ENCODE measurements around the gene SDF4. TPM values are rescaled to one million over a fixed set of nuclear protein-coding genes. Genes with fewer than 3 reads are reported as not detected.

Gene SDF4
- total RNA-seq, 1 donor from 2014 or later = 139 TPM

GRCh38 chr1:1244192-1244811 is 12.5 kb upstream of the SDF4 start:
- intact Hi-C loops (cut with DNase I) = no loop called here

DNA sequence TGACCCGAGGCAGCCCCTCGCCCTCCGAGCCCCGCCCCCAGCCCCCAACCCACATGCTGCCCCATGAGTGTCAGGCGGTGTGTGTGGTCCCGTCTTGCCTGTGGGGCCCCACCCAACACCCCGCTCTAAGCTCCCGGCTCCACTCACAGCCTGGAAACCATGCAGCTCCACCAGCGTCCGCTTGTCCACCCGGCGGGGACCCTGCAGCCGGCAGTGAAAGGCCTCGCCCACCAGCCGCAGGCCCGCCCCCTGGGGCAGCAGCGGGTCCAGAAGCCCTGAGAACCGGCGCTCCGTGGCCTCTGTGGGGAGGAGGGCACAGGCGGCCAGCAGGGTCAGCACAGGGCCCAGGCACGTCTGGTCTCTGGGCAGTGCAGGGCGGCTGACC is 12.0 kb upstream of the SDF4 start:
- intact Hi-C loops (cut with DNase I) = no loop called here
- DNase-seq (ENCODE audit: low spot score) = no peak

More at GRCh38 chr1:1244192-1244811, 12.5 kb upstream of the SDF4 start:
- no peak for DNase-seq (ENCODE audit: low spot score)

DNA sequence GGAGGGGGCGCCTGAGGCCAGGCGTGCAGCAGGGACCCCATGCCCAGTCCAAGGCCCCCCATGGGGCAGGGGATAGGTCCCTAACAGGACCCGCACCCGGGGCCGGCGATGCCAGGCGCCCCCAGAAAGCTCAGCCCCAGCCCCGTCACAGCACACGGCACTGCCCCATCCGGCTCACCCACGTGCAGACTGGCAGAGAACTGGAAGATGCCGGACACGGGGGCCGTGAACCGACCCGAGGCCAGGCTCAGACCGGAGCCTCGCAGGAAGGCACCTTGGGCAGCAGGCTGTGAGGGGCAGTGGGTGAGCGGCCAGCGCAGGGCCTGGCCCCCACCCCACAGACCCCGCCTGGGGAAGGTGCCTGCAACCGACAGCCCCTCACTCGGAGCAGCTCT is 11.5 kb upstream of the SDF4 start:
- intact Hi-C loops (cut with DNase I) = no loop called here
- DNase-seq (ENCODE audit: low spot score) = no peak

GRCh38 chr1:1242461-1243265 is 10.9 kb upstream of the SDF4 start:
- intact Hi-C loops (cut with DNase I) = no loop called here
- no peak for DNase-seq (ENCODE audit: low spot score)

- no peak for DNase-seq (ENCODE audit: low spot score)
- intact Hi-C loops (cut with DNase I) = no loop called here
Observed at GRCh38 chr1:1241588-1242219, 9.9 kb upstream of the SDF4 start.

DNA sequence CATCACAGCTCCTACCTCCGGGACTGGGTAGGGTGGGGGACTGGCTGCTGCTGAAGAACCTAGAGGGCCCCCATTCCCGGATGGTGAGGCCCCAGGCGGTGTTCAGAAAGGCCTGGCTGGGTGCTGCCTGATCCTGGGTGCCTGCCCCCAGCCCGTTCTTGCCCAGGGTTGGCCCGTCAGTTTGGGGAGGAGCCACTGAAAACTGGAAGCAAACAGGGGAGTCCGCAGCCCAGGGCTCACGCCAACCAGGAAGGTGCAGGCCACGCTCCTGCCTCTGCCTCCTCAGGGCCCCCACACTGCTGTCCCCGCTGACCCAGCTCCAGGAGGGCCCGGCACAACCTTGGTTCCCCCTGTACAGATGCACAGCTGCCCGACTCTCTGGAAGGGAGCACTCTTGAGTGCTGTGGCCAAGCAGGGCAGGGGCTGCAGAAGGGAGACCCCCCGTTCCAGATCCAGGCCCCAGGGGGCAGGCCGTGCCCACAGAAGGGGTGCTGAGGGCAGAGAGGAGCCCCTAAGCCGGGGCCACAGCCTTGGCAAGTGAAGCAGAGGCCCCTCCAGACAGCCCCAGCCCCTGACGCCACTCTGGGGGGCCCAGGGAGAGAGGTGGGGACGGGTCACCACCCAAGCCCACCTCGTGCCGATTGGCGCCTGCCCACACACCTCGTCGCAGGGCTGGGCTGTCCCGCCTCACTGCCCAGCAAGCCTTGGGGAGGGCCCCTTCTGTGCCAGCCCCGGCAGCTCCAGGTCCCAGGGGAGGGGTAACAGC is 9.2 kb upstream of the SDF4 start:
- intact Hi-C loops (cut with DNase I) = no loop called here
- no peak for DNase-seq (ENCODE audit: low spot score)

- DNase-seq (ENCODE audit: low spot score) = no peak
- intact Hi-C loops (cut with DNase I) = no loop called here
Observed at GRCh38 chr1:1240348-1240732, 8.5 kb upstream of the SDF4 start.

DNA sequence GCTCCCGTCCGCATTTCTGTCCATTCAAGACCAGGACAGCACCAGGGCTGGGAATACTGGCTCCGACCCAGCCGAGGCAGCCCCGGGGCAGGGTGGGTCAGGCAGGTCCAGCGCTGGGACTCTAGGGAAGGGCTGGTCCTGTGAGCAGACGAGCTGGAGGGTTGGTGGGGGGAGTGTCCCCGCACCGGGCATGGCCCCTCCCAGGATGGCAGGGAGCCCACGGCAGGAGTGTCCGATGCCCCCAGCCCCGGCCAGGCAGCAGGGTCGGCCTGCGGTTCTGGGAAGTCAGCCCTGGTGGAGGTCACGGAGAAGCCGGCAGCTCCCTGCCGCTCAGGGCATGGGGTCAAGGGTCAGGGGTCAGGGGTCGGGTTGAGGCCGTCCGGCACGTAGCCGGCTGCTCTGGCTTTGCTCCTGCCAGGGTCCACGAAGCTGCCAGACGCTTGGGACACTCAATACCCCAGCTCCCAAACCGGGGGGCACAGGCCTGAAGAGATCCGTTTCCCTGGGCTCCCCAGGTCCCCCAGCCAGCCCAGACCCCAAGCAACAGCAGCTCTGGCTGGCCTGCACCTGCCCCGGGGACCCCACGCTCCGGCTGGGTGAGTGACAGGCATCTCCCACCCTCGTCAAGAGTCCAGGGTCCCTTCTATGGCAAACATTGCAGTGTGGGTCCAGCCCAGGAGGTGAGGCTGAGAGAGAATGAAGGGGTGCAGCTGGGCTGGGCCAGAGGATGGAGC is 8.0 kb upstream of the SDF4 start:
- intact Hi-C loops (cut with DNase I) = no loop called here
- no peak for DNase-seq (ENCODE audit: low spot score)

GRCh38 chr1:1239227-1239613 is 7.4 kb upstream of the SDF4 start:
- DNase-seq (ENCODE audit: low spot score) = no peak
- intact Hi-C loops (cut with DNase I) = no loop called here

DNA sequence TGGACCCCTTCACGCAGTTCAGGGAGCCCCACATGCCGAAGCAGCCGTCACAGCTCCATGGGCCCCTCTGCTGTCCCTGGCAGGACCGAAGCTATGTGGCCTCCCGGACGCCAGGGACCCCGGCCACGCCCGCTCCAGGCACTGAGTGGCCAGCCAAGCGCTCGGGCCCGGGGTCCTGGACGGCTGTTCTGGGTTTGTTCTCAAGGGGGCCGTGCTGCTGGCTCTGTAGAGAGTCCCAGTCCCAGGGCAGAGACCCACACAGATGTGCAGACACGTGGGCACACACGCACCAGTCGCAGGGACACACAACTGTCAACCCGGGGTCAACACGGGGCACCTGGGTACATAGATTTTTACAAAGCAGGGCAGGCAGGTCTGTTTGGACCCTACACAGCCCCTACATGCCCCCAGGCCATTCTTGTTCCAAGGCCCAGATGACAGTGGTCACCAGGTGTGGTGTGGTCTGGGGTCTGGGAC is 6.9 kb upstream of the SDF4 start:
- intact Hi-C loops (cut with DNase I) = no loop called here
- DNase-seq (ENCODE audit: low spot score) = no peak

- intact Hi-C loops (cut with DNase I) = no loop called here
- no peak for DNase-seq (ENCODE audit: low spot score)
Observed at GRCh38 chr1:1237874-1238701, 6.3 kb upstream of the SDF4 start.

DNA sequence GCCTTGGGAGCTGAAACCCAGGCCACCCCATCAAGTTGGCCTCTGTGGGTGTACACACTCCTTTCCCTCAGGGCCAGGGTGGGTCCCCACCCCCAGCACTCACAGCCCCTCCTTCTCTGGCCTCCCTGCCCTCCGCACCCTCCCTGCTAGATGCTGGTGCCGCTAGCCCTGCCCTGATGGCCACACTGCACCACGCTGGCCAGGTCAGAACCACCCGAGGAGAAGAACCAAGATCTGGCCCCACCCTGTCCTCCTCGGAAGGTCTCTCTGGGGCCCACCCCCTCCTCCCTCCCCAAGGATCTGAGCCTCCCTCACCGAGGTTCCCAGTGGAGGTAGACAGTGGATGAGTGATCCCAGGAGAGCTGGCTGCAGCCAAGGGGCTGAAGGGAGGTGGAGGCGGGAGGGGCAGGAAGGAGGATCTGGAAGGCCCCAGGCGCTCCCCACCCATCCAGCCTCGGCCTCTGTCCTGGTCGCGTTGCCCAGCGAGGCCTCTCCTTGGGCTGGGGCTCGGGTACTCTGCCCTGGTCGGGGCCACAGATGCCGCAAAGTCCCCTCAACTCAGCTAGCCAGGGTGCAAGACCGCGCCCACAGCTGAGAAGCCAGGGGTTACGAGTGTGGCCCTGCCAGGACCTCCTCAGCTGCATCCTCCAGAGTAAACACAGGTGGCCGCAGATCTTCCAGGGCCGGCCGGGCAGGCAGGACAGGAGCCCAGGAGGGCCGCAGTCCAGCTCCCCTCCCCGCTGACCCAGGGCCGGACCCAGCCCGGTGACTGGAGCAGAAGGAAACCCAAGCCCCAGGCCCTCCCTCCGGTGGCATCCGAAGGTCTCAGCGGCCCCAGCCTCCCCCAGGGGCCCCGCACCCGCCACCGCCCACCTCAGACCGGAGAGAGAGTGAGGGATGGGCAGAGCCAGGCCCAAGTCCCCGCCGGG is 5.4 kb upstream of the SDF4 start:
- intact Hi-C loops (cut with DNase I) = no loop called here
- no peak for DNase-seq (ENCODE audit: low spot score)

- intact Hi-C loops (cut with DNase I) = no loop called here
- no peak for DNase-seq (ENCODE audit: low spot score)
Observed at GRCh38 chr1:1236176-1236763, 4.5 kb upstream of the SDF4 start.

GRCh38 chr1:1235016-1235744 is 3.4 kb upstream of the SDF4 start:
- no peak for DNase-seq (ENCODE audit: low spot score)
- intact Hi-C loops (cut with DNase I) = no loop called here

DNA sequence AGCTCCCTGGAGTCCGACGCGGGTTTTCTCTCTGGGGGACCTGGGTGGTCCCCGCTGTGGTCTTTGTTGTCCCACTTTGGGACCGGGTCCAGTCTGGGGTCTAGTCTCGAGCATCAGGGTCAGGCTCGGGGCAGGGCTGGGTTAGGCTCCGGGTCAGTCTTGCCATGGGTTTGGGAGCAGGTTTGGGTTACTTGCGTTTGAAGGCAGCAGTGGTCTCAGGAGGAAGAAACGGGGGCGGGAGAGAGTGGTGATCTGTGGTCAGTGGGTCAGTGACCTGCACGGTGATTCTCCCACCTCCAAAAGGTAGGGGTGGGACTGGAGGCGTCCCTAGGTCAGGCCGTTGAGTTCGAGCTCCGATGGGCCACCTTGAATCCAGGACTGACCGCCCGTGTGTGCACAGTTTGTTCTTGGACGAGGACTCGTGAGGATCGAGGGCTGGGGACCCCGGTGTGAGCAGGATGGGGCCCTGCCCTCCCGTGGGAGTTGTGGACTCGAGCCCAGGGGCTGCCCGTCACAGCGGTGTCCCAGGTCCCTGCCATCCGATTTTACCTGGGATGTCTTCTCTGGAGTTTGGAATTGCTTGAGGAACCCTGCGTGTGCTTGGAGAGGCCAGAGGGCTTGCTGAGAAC is 2.5 kb upstream of the SDF4 start:
- DNase-seq (ENCODE audit: low spot score) = no peak
- intact Hi-C loops (cut with DNase I) = loop anchor here (5.0 kb wide), 1 partner anchor 77 kb away; no protein-coding TSS in a partner anchor

GRCh38 chr1:1233567-1233892 is 1.7 kb upstream of the SDF4 start:
- DNase-seq (ENCODE audit: low spot score) = no peak
- intact Hi-C loops (cut with DNase I) = loop anchor here (2.0 to 5.0 kb wide), 2 partner anchors 76 to 117 kb away; partner anchors contain the start of gene C1orf159

Measured in cardiac septum (tissue), 1 donor.